HUDEP-2 (cell line): ENCODE results near the gene TAS1R1.
A peak's percentile ranks its signal among the peaks of the same experiment; 100 is the strongest.

Source experiments
- DNase-seq, 76 experiments: peaks; one replicate each; lab custom pipeline; 2025; ENCODE audit not compliant: unreplicated experiment in 76 of 76; lab: John Stamatoyannopoulos, UW

Gene TAS1R1

GRCh38 chr1:6554907-6555778, at the start of gene TAS1R1:
TSS of gene TAS1R1 (plus strand) at chr1:6555307. CDS start at chr1:6555374, 67 bp downstream.
- peak in 1 of 76 experiments; percentile 3 for DNase-seq

- no peak for DNase-seq
Measured at GRCh38 chr1:6505367-6506209, 49.5 kb upstream of the TAS1R1 start.

GRCh38 chr1:6506210-6507036, 48.7 kb upstream of the TAS1R1 start:
- DNase-seq = no peak

DNA sequence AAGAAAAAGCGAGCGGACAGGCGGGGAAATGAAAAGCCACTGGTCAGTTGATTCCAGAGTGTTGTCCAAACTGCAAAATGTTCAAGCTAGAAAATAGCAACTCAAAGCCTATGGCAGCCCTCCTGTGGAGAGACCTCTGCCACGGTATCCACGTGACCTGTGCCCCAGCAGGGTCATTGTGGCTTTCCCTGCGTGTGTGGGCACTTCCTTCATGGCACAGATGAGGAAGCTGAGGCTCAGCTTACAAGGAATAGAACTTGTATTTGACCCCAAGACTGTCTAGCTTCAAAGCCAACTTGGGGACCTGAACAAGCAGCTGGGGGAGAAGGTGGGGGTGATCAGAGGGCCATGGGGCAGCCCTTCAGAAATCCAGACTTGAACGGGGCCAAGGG, 48.1 kb upstream of the TAS1R1 start:
- DNase-seq = no peak

GRCh38 chr1:6507461-6507911, 47.6 kb upstream of the TAS1R1 start:
- DNase-seq = no peak

DNA sequence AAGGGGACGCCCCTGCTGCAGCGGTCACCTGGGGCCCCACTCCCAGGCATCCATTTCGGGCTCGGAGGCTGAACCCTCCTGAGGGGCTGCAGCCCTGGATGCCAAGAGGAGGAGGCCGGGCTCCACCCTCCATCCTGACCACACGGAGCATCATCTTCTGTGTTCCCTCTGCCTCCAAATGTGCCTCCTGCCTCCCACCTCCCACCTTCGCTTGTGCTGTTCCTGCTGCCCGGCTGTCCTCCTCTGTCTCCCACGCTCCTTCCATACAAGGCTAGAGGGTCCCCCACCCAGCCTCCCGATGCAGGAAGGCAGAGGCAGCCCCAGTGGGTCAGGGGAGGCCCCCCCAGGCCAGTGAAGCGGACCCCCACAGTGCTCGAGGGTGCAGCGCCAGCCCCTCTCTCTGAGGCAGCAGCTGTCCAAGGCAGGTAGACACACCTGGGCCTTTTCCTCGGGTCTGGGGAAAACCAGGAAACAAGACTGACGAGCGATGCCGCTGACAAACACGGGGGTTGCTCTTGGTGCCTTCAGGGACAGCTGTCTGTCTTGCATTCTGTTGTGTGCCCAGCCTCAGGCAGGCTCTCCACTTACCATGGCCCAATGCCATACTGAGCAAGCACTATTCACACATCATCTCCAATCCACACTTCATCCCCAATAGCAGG, 46.8 kb upstream of the TAS1R1 start:
- no peak for DNase-seq

DNA sequence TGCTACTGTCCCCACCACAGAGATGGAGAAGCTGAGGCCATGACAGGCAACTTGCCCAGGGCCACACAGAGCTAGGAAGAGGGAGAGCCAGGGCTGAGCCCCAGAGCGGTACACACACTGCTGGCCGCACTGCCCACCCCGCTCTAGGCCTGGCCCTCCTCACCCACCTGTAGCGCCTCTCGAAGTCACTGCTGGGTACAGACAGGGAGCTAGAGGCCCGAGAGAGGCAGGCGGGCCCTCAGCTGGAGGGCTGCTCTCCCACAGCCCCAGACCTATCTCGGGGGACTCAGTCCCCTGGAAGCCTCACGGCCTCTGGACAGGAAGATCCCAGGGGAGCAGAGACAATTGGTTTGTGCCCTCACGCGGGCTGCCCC, 46.3 kb upstream of the TAS1R1 start:
- no peak for DNase-seq

DNA sequence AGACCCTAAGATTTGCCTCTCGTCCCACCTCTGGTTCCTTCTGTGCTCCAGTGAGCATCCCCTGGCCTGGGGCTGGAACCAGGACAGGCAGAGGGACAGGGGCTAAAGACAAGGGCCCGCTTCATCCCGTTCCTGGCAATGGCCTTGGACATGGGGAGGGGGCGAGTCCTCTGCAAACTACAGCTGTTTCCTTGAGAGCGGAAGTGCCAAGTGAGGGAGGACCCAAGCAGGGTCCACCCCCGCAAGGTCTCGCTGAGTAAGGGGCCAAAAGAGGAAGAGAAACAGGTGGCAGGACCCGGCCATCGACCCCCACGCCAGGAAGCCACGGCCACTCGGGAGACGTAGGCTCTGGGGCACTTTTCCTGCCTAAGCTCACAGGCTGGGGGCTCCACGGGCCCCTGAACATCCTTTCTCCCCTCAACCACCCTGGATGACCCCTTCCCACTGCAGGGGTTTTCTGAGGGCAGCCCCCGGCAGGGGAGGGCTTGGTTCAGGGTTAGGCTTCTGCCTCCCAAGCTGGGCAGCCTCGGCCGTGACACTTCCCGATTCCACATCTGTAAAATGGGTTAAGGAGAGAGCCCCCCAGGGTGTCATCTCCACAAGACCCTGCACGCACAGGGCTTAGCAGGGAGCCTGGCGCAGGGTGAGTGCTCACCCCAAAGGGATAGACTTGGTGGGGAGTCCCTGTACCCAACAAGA, 45.7 kb upstream of the TAS1R1 start:
- DNase-seq = no peak

- DNase-seq = no peak
Measured at GRCh38 chr1:6509919-6510291, 45.2 kb upstream of the TAS1R1 start.

GRCh38 chr1:6510493-6510892, 44.6 kb upstream of the TAS1R1 start:
- no peak for DNase-seq

- no peak for DNase-seq
Measured at GRCh38 chr1:6511056-6511455, 44.1 kb upstream of the TAS1R1 start.

- peak in 1 of 76 experiments; percentile 16 for DNase-seq
Measured at GRCh38 chr1:6511561-6512244, 43.4 kb upstream of the TAS1R1 start.

DNA sequence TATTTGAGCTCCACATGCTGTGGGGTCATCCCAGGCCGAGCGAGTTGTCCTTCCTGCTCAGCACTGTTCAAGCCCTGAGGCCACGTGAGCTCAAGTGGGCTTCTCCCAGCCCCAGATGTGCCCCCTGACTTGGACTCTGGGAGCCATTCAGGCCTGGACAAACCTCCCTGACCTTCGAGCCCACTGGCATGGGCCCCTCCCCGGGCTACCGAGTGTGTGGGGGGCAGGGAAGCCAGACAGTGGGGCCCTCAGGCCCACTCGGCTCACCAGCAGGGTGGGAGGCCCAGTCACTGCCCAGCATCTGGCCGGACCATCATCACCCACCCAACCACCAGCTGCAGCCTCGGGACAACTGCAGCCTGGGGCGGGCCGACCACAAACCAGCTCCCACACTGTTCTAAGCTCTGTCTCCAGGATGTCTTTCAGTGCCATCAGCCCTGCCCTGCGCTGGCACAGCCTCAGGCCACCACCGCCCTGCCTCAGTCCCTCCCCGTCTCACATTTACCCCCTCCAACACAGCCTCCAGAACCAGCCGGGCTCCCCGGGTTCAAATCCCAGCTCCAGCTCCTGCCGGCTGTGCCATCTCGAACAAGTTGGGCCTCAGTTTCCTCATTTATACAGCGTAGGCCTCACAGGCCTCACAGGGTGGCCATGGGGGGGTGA, 42.7 kb upstream of the TAS1R1 start:
- DNase-seq = peak in 70 of 76 experiments; percentile 14 to 83 (median 62)

- DNase-seq = no peak
Measured at GRCh38 chr1:6512908-6513280, 42.2 kb upstream of the TAS1R1 start.

GRCh38 chr1:6513320-6513801, 41.7 kb upstream of the TAS1R1 start:
- no peak for DNase-seq

DNA sequence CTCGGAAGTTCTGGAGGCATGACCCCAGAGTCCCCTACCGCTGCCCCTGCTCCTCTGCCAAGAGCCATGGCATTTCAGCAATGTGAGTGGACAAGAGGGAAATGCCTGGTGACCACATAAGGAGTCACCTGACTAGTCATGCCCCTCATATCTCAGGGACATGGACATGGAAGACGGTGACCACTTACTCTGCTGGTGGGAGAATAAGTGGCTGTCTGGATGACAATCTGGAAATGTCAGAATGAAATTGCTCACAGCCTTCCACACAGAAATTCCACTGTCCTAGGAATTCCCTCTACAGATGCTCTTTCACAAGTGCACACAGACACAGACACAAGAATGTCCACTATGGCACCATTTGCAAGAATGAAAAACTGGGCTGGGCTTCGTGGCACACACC, 39.3 kb upstream of the TAS1R1 start:
- DNase-seq = no peak

DNA sequence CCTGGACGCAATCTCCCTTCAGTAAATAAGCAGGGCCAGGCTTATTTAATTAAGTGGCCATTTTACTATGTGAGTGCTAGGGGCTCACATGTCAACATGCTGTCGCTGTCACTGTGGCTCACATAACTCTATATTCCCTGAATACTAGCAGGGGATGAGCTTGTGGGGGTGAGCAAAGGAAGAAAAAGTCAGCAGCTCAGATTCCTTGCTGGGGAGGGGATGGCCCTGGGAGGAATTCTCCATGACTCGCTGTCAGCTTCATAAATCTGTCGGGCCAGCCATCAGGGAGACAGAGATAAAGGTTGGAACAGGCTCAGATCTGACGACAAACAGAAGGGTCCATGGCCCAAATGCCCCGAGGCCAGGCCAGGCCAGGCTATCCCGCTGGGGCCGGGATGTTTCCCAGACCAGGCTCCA, 37.7 kb upstream of the TAS1R1 start:
- DNase-seq = no peak

DNA sequence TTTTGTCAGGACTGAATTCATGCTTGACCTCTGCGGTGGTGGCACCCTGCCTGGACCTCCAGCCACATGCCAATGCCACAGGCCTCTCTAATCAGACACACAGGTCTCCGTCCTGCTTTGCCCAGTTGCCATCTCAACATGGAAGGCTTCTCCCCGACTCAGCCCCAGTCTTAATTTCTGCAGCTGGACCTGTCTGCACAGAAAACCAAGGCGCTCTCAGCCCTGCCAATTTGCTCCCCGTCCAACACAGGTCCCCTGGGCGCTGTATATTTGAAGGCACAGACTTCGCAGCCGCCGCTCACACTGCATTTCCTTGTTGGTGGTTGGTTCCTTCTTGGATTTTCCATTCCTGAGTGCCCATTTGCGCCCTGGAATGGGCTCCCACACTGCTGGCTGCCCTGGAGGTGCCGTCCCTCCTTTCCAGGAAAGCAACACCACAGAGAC, 35.6 kb upstream of the TAS1R1 start:
- DNase-seq = no peak
